ENCODE measurements around the gene USP22.
A peak's percentile ranks its signal among the peaks of the same experiment; 100 is the strongest.
"Not testable (repeated sequence)": the region's sequence is repeated elsewhere in the genome, so short reads cannot be mapped to it uniquely, and the experiment has no call there.

The USP22 gene

GRCh38 chr17:20979792-20980083 lies 63.1 kb downstream of the USP22 start:
- no peak for TF ChIP-seq POLR2A (IDR thresholded peaks at IDR 0.05; ENCODE audit: low read depth, low read length)
- no peak for TF ChIP-seq POLR2AphosphoS5 (IDR thresholded peaks at IDR 0.05; ENCODE audit: low read depth, low read length)
- TF ChIP-seq TAF1 (IDR thresholded peaks at IDR 0.05; ENCODE audit: borderline replicate concordance, low read depth, low read length), result no peak
- FAIRE-seq, result no peak
- DNase-seq (ENCODE audit: insufficient read length), result no peak

GRCh38 chr17:20979007-20979791 lies 63.6 kb downstream of the USP22 start:
- FAIRE-seq, result peak; percentile 46
- DNase-seq (ENCODE audit: insufficient read length), result not testable (repeated sequence)

GRCh38 chr17:20977609-20978253 lies 65.1 kb downstream of the USP22 start:
- not testable (repeated sequence) for FAIRE-seq; DNase-seq (ENCODE audit: insufficient read length)

- DNase-seq (ENCODE audit: insufficient read length) (no peak), FAIRE-seq (no peak)
- TF ChIP-seq POLR2A (IDR thresholded peaks at IDR 0.05; ENCODE audit: low read depth, low read length), result no peak
- no peak for TF ChIP-seq TAF1 (IDR thresholded peaks at IDR 0.05; ENCODE audit: borderline replicate concordance, low read depth, low read length)
- TF ChIP-seq POLR2AphosphoS5 (IDR thresholded peaks at IDR 0.05; ENCODE audit: low read depth, low read length), result no peak
Observed at GRCh38 chr17:20975566-20975965, 67.2 kb downstream of the USP22 start.

- no peak for DNase-seq (ENCODE audit: insufficient read length)
- FAIRE-seq, result no peak
- TF ChIP-seq POLR2AphosphoS5 (IDR thresholded peaks at IDR 0.05; ENCODE audit: low read depth, low read length), result no peak
- no peak for TF ChIP-seq POLR2A (IDR thresholded peaks at IDR 0.05; ENCODE audit: low read depth, low read length)
- TF ChIP-seq TAF1 (IDR thresholded peaks at IDR 0.05; ENCODE audit: borderline replicate concordance, low read depth, low read length), result no peak
Observed at GRCh38 chr17:20970329-20970728, 72.5 kb downstream of the USP22 start.

GRCh38 chr17:20968913-20969616 lies 73.7 kb downstream of the USP22 start:
- TF ChIP-seq POLR2AphosphoS5 (IDR thresholded peaks at IDR 0.05; ENCODE audit: low read depth, low read length) (no peak), TAF1 (IDR thresholded peaks at IDR 0.05; ENCODE audit: borderline replicate concordance, low read depth, low read length) (no peak), POLR2A (IDR thresholded peaks at IDR 0.05; ENCODE audit: low read depth, low read length) (no peak)
- no peak for DNase-seq (ENCODE audit: insufficient read length)
- peak; percentile 76 for FAIRE-seq

GRCh38 chr17:20967776-20968175 lies 75.0 kb downstream of the USP22 start:
- no peak for FAIRE-seq
- no peak for DNase-seq (ENCODE audit: insufficient read length)

GRCh38 chr17:20966870-20967269 lies 75.9 kb downstream of the USP22 start:
- TF ChIP-seq POLR2AphosphoS5 (IDR thresholded peaks at IDR 0.05; ENCODE audit: low read depth, low read length), result no peak
- TF ChIP-seq TAF1 (IDR thresholded peaks at IDR 0.05; ENCODE audit: borderline replicate concordance, low read depth, low read length), result no peak
- TF ChIP-seq POLR2A (IDR thresholded peaks at IDR 0.05; ENCODE audit: low read depth, low read length), result no peak
- FAIRE-seq (peak; percentile 71), DNase-seq (ENCODE audit: insufficient read length) (no peak)

More at GRCh38 chr17:20967776-20968175, 75.0 kb downstream of the USP22 start:
- TF ChIP-seq POLR2A (IDR thresholded peaks at IDR 0.05; ENCODE audit: low read depth, low read length) (no peak), TAF1 (IDR thresholded peaks at IDR 0.05; ENCODE audit: borderline replicate concordance, low read depth, low read length) (no peak), POLR2AphosphoS5 (IDR thresholded peaks at IDR 0.05; ENCODE audit: low read depth, low read length) (no peak)

- TF ChIP-seq POLR2A (IDR thresholded peaks at IDR 0.05; ENCODE audit: low read depth, low read length) (no peak), TAF1 (IDR thresholded peaks at IDR 0.05; ENCODE audit: borderline replicate concordance, low read depth, low read length) (no peak), POLR2AphosphoS5 (IDR thresholded peaks at IDR 0.05; ENCODE audit: low read depth, low read length) (no peak)
- DNase-seq (ENCODE audit: insufficient read length) (no peak), FAIRE-seq (no peak)
Observed at GRCh38 chr17:20965492-20965891, 77.3 kb downstream of the USP22 start.

GRCh38 chr17:20961586-20961985 lies 81.2 kb downstream of the USP22 start:
- no peak for FAIRE-seq
- TF ChIP-seq POLR2AphosphoS5 (IDR thresholded peaks at IDR 0.05; ENCODE audit: low read depth, low read length) (no peak), POLR2A (IDR thresholded peaks at IDR 0.05; ENCODE audit: low read depth, low read length) (no peak), TAF1 (IDR thresholded peaks at IDR 0.05; ENCODE audit: borderline replicate concordance, low read depth, low read length) (no peak)
- no peak for DNase-seq (ENCODE audit: insufficient read length)

- TF ChIP-seq POLR2A (IDR thresholded peaks at IDR 0.05; ENCODE audit: low read depth, low read length) (no peak), POLR2AphosphoS5 (IDR thresholded peaks at IDR 0.05; ENCODE audit: low read depth, low read length) (no peak), TAF1 (IDR thresholded peaks at IDR 0.05; ENCODE audit: borderline replicate concordance, low read depth, low read length) (no peak)
- DNase-seq (ENCODE audit: insufficient read length) (no peak), FAIRE-seq (no peak)
Observed at GRCh38 chr17:20960871-20961270, 81.9 kb downstream of the USP22 start.

Data from GM12892 (cell line).